SK-N-SH treated with all-trans-retinoic acid at 6 μM for 48 hours (cell line): ENCODE results near the gene CBLIF.

ENCODE experiments used
- ISL1 ChIP-seq: fragments of 250-450 bp; sonication (Bioruptor Pico); IDR thresholded peaks from 2 replicates; pipeline ENCODE4 v2.1.2; 2022; ENCODE audit warnings: mild to moderate bottlenecking, moderate library complexity
- RARB ChIP-seq: fragments of 250-450 bp; sonication (Bioruptor Pico); IDR thresholded peaks from 2 replicates; pipeline ENCODE4 v1.8.0; 2021; ENCODE audit warnings: mild to moderate bottlenecking, moderate library complexity

DNA sequence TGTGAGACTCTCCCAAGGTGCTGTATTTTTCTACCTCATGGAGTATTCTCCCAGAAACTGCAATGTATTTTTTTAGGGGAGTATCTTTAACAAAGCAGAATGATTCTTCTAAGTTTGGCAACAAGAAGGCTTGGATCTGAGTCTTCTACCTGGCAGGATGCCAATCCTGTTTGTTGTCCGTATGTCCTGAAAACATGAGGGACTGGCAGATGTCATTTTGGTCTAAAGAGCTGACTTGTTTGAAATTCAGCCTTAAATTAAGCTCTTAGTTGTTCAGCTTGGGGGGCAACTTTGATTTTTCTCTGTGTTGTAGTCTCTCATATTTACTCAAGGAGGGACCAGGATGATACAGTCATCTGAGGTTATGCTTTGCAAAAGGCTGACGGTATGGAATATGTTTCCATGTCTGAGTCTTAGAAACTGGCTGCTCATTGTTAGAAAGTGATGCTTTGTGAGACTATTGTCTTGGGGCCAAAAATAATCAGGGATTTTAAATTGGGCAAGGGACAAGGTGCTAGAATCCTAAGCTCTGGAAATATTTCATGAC, 44.1 kb downstream of the CBLIF start:
- TF ChIP-seq RARB (CRISPR knock-in tag) (no peak), ISL1 (CRISPR knock-in tag) (no peak)
